Epithelial cell of esophagus (primary cell): ENCODE data around the gene NTM.

Experiments
- DNase-seq: peaks from one replicate; pipeline ENCODE4 v3.0.0; 2010; ENCODE audit warnings: low read depth
- H3K4me3 ChIP-seq: 2 replicates; pipeline ENCODE4 v1.5.1; 2011; ENCODE audit warnings: mild to moderate bottlenecking, low read length, control low read depth
- CTCF ChIP-seq: IDR thresholded peaks from 2 replicates; pipeline ENCODE4 v1.5.1; 2011; ENCODE audit warnings: low read depth, mild to moderate bottlenecking, low read length, control low read depth, inconsistent platforms; ENCODE audit not compliant: insufficient read depth; ENCODE audit errors: missing control alignments

The NTM gene

DNA sequence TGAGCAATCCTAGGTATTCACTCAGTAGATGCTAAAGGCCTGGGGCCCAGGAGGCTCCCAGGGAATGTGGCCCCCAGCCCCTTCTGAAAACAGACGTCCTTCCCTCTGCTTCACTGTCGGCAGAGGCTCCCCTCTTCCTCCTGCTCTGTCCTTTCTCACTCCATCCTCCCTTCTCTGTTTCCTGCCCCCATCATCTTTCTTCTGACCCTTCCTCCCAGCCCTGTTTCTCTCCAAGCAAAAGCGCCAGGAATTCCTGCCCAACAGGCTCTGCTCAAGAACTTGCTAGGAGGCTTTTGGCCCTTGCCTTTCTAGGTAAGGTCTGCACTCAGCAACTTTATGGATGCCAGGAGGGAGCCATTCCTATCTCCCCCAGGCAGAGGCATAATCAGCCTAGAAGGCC is 300.5 kb downstream of the NTM start:
- no peak for TF ChIP-seq CTCF
- DNase-seq: no peak
- no peak overlapping the region for H3K4me3 ChIP-seq

GRCh38 chr11:131671320-131671719 is 300.9 kb downstream of the NTM start:
- no peak for DNase-seq
- no peak overlapping the region for H3K4me3 ChIP-seq
- TF ChIP-seq CTCF: no peak

GRCh38 chr11:131671734-131672133 is 301.3 kb downstream of the NTM start:
- DNase-seq: no peak
- H3K4me3 ChIP-seq: no peak overlapping the region
- no peak for TF ChIP-seq CTCF

DNA sequence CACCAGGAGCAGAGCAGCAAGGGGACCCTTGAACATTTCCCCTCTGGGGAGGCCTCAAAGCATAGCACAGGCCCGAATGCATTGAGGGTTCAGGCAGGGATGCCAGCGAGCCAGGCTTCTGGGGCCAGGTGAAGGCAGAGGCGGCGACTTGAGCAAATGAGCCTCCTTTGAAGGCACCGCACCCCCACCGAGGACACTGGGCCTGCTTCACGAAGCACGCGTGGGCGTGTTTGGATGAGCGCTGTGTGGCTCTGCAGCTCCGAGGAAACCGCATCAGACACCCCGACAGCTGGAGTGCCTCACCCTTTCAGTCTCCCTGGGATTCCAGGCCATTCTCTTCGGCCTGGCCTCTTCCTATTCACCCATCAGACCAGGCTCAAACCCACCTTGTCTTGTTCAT is 301.8 kb downstream of the NTM start:
- no peak overlapping the region for H3K4me3 ChIP-seq
- no peak for TF ChIP-seq CTCF
- DNase-seq: no peak

DNA sequence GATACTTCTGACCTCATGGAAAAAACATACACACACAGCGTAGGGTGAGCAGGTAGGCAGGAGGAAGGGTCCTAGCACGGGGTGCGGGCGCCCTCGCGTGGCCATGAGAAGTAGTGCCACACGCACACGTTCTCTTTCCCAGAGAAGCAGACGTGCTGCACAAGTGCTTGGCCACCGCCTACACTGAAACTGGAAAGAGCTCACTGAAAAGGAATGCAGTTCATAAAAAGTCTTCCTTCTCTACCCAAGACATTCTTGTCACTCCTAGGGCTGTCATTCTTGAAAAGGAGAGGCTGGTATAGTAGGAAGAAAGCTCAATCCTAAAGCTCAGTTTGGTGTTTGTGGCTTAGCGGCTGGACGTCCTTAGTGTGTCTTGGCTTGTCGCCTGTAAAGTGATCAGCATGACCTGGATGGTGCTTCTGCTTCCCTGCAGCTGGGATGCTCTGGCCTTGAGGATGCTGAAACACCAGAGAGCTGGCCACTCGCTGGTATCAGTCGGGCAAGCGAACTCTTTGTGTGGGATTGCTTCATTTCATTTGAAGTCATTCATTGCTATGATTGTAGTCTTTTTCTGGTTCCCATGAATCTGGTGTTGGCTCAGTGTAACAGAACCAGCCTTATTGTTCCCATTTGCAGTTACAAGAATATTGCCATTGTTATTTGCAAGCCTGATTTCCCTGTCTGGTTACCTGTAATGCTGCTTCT is 303.8 kb downstream of the NTM start:
- DNase-seq: peak; percentile 84
- no peak overlapping the region for H3K4me3 ChIP-seq
- peak; percentile 95 for TF ChIP-seq CTCF

- no peak for DNase-seq
- H3K4me3 ChIP-seq: no peak overlapping the region
- TF ChIP-seq CTCF: no peak
These were observed 304.9 kb downstream of the NTM start for GRCh38 chr11:131675121-131675888.

DNA sequence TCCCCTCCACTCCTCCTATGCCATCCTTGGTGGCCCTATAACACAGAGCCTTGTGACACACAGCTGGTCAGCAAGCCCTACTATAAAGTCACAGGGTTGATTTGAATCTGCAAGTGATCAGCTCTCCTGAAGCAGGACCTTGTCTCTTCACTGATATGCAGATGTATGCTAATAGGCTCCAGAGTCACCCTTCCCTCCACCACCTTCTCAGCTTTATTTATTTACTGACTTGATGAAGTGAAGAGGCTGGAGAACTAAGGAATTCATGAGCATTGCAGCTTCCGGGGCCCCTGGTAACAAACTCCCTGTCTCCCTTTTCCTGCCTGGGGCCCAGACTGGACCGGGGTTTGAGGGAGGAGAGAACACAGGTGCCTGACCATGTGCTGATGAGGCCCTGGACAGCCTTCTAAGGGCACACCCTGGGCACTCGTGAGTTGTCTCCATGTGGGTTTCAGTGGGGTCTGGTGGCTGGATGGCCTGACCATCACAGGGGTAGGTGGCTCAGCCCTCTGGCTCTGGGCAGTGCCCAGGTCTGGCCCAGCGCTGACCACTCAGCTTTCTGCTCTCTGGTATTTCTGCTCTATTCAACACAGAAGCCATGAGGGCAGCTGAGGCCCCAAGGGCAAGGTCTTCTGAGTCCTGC is 307.5 kb downstream of the NTM start:
- no peak for DNase-seq
- TF ChIP-seq CTCF: no peak
- H3K4me3 ChIP-seq: no peak overlapping the region
